Measurements from ENCODE around the gene PREX1.

PREX1 gene

DNA sequence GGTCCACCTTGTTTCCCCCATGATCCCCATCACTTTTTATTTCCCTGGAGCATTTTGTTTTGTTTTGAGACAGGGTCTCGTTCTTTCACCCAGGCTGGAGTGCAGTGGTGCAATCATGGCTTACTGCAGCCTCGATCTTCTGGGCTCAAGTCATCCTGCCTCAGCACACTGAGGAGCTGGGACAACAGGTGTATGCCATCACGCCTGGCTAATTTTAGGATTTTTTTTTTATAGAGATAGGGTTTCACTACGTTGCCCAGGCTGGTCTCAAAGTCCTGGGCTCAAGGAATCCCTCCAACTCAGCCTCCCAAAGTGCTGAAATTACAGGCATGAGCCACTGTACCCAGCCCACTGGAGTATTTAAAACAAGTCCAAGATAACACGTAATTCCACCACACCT is 179.9 kb downstream of the PREX1 start:
- no peak for DNase-seq

DNA sequence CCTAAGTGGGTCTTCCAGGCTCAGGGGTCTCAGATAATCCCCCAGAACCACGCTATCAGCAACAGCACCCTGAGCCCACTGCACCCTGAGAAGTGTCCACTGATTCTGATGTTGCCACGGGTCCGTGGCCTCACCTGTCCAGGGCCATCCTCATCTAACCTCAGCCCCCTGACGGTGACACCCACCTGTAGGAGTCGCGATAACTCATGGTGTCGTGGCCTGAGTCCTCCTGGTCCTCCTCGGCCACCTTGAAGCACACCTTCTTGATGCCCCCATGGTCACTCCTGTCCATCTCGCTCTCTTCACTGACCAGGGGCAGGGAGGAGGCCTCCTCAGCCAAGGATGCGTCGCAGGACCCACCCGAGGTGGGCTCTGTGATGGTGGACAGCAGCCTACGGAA is 182.1 kb downstream of the PREX1 start:
- no peak for DNase-seq

DNA sequence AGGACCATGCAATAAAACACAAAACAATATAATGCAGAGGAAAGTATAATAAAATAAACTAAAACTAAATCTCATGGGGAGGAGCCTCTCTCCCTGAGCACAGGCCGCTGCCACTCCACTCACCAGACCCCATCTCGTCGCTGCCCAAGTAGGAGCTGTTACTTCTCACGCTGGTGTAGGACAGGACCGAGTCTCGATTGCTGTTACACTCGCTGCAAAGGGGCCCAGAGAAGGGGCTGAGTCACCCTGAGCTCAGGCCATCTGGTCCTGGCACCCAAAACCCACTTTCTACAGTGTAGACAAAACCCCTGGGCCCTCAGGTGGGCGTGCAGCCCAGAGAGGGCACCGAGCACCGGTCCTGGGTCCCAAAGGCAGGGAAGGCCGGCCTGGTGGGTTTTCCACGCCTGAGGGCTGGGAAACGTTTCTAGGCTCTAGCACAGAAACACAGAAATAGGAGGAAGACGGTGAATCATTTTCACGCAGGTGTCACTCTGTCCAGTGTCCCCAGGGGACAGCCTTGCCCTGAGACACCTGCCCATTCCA is 183.4 kb downstream of the PREX1 start:
- no peak for DNase-seq

DNA sequence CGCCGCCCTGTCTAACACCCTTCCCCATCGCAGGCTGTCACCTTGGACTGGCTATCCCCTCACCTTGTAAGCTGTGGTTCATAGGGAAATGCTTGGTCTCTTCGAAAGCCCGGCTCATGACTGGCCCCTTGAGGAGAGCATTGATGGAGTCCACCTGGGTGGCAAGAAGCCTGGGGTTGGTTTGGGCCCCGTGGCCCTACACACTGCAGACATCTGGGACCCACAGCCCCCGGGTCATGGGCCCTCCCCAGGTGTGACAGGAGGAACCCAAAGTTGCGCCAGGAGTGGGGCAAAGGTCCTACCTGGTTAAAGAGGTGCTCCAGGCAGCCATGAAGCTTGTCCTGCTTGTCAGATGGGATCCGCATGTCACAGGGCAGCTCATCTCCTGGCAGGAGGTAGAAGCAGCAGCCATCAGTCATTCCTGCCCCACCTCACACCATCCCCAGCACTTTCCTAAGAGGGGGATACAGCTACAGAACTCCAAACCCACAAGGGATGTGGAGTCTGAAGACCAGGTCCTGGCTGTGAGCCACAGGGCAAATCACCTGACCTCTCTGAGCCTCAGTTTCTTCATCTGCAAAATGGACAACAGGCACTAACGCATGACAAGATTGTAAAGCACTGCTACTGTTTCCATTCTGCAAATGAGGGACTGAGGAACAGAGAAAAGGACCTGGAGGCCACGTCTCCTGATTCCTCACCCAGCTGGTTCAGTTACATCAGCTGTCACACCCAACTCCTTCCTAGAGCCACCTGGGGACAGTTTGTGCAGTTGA is 185.5 kb downstream of the PREX1 start:
- no peak for DNase-seq

DNA sequence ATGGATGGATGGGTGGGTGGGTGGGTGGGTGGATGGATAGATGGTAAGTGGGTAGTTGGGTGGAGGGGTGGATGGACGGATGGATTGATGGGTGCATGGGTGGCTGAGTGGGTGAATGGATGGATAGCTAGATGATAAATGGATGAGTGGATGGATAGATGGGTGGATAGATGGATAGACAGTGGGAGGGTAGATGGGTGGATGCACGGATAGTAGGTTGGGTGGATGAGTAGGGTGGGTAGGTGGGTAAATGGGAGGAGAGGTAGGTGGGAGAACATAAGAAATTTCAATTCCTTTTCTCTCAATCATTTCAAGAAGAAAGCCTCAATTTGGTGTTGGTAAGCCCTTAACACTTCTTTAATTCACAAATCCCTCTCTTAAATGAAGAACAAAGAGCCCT is 186.9 kb downstream of the PREX1 start:
- no peak for DNase-seq

DNA sequence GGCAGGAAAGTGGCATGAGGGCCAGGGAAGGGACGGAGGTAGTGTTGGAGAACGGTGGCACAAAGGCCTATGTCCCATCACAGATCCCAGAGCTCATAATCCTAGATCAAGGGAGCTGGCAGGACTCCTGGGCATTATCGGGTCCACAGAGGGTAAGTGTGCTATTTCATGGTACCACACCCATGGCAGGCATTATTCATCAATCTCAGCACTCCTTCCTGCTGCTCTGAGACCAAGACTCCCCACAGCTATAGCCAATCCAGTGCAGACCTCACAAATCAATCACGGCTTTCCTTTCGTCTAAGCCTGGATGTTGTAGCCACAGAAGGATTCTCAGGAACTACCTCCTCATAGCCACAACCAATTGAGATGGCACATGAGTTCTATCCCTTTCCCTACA is 187.9 kb downstream of the PREX1 start:
- no peak for DNase-seq

DNA sequence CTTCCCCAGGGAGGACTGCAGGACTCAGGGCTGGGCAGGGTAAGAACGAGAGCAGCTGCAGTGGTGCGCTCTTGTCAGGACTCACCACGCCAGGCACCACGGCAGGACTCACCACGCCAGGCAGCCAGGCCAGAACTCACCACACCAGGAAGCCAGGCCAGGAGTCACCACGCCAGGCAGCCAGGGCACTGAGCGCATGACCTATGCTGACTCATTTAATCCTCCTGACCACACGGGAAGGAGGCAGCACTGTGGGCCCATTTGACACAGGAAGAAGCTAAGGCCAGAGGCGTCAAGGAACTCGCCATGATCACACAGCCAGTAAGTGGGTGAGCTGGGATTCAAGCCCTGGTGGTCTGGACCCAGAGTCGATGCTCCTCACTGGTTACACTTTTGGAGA is 189.3 kb downstream of the PREX1 start:
- DNase-seq: no peak

DNA sequence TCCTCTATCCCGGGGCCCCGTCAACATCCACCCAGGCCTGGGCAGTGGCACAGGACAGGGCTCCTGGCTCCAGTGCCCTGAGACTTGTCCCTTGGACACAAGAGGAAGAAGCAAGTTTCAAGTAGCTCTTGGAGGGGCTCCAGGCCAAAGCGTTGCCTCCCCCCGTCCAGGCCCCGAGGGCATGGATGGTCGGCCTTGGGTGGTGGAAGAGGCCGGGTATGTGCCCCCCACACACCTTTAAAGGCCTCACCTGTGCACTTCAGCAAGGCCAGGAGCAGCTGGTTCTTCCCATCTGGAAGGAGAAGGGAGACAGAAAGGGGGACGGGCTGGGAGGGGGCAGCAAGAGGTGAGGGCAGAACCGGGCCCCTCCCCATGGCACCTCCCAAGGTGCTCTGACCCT is 190.3 kb downstream of the PREX1 start:
- DNase-seq: no peak

DNA sequence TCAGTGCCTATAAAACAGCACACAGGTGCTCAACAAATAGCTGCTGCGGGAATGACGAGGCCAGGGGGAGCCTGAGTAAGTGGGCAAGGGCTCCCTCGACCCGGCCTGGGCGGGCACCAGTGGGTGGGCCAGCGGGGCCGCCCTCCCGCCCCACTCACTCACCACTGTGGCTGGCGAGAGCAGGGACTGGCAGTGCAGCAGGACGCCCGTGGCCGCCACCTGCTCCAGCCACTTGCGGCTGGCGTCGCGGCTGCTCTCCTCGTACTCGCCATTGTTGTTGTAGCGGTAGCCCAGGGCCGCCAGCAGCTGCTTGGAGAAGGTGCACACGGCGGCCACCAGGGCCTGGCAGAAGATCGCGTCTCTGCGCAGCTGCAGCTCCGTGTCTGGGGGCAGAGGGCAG is 191.5 kb downstream of the PREX1 start:
- peak in 1 of 58 donors; percentile 33 for DNase-seq

DNA sequence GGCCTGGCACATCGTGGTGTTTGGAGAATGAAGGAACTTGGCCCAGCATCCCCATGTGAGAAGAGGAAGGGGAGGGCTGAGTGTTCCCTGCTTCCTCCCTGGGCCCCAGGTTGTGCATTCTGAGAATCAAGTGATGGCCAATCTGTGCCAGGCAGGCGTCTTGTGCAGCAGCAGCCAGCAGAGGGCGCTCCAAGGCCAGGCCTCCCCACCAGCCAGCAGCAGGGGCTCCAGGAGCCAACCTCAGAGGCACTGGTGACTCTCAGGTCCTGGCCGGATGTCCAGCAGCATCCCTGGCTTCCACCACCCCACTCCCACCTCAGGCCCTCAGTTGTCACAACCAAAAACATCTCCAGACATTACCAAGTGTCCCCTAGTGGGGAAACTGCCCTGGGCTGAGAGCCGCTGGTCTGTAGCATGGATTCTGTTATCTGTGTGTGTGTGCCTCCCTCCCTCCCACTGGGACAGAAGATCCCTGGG is 192.0 kb downstream of the PREX1 start:
- DNase-seq: peak in 50 of 58 donors; percentile 12 to 85 (median 55)

DNA sequence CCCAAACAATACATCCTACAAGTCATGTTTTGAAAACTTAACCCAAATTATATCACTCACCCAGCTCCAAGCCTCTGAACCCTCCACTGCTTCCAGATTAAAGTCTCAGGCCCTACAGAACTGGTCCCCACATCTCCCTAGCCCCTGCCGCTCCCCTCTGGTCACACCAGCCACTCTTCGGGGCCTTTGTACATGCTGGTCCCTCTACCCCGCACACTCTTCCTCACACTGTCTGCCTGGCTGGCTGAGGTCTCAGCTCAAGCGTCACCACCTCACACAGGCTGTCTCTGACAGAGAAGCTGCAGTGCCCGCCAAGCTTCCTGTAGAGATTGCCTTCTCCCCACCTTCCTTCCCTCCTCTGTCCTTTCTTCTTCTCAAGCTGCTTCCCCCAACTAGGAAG is 192.4 kb downstream of the PREX1 start:
- DNase-seq: no peak

DNA sequence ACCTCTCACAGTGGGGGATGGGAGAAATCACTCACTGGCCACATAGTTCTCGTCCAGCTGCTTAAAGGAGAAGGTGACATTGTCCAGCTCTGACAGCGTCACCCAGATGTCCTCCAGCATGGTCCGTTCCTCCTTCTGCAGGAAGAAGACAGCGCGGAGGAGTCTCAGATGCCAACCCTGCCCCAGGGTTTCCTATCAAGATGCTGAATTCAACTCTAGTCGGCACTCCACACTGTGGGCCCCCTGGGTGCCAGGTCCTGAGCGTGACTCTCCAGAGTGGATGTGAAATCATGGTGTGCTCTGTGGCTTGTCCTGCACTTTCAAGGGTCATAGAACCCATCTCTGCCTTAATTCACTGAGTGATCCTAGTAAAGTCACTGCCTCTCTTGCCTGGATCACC is 193.2 kb downstream of the PREX1 start:
- no peak for DNase-seq

DNA sequence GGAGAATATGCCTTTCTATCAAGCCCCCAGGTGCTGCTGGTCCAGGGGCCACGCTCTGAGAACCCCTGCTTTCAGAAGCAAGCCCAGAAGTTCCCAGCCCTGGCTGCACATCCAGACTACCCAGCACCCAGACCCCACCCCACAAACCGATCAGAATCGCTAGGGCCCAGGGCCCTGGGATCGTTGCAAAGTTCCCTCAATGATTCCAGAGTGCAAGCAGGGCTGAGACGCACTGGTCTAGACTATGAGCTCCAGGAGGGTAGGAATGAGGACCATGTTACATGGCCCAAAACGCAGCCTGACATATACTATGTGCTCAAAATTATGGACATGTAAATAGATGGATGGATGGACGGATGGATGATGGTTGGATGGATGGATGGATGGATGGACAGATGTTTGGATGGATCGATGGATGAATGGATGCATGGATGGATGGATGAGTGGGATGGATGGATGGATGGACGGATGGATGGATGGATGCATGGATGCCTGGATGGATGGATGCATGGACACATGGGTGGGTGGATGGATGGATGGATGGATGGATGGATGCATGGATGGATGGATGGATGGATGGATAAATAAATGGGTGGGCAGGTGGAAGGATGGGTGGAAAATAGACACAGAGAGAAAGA is 194.1 kb downstream of the PREX1 start:
- DNase-seq: no peak

DNA sequence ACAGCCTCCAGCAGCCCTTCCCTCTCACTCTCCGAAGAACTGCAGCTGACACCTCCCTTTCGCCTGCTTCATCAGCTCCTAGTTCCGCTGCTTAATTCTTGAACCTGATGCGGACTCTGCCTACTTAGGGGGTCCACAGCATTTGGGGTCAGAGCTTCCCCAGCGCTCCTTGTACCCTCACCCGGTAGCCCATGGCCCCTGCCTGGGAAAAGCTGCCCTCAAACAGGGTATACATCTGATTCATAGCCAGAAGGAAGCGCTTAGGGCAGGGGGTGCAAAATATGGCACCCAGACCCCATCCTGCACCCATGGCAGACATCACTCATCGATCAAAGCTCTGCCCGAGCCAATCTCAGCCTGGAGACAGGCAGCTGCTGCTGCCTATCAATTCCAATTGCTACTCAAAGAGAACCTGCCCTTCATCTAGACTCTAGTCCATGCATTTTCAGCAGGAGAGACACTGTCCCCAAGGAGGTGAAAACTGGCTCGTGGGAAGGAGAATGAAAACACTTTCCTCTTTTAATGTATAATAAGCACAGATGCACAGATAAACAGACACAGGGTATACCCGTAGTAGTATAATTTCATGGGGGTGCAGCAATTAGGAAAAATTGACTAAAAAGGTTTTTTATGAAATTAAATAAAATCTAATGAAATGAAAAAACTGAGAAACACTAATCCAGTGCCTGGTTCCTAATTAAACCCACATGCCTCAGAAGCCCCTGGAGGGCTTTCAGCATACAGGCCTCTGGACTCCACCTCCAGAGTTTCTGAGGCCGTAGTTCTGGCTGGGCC is 194.8 kb downstream of the PREX1 start:
- DNase-seq: no peak

DNA sequence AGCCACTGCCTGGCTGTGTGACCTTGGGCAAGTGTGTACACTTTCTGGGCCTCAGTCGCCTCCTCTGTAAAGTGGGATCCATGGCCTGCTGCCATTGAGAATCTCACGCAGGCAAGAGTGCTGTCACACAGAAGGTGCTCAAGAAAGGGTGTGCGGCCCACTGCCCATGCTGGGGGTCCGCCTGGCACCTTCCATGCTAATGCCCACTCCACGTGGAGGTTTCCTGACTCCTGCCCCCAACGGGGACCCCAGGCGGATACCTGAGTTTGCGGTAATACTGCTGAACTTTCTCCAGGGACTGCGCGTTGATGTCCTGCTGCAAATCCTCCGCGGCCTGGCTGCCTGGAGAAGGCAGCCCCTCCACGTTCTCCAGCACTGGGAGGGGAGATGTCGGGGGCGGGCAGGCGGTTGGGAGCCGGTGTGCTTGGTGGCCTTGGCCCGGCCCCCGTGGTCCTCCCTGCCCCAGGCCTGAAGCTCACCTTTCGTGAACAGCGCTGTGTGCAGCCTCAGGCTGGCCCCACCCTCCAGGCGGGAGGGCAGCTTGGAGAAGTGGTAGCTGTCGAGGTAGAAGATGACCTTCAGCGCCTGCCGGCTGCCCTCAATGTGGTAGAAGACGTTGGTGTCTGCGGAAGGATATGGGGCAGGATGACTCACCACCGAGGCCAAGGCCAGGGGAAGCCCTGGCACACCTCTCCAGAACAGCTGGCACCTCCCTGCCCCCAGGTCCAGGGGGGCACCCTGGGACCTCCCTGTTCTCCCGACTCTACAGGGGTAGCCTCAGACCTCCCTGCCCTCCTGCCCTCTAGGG is 195.6 kb downstream of the PREX1 start:
- DNase-seq: no peak

DNA sequence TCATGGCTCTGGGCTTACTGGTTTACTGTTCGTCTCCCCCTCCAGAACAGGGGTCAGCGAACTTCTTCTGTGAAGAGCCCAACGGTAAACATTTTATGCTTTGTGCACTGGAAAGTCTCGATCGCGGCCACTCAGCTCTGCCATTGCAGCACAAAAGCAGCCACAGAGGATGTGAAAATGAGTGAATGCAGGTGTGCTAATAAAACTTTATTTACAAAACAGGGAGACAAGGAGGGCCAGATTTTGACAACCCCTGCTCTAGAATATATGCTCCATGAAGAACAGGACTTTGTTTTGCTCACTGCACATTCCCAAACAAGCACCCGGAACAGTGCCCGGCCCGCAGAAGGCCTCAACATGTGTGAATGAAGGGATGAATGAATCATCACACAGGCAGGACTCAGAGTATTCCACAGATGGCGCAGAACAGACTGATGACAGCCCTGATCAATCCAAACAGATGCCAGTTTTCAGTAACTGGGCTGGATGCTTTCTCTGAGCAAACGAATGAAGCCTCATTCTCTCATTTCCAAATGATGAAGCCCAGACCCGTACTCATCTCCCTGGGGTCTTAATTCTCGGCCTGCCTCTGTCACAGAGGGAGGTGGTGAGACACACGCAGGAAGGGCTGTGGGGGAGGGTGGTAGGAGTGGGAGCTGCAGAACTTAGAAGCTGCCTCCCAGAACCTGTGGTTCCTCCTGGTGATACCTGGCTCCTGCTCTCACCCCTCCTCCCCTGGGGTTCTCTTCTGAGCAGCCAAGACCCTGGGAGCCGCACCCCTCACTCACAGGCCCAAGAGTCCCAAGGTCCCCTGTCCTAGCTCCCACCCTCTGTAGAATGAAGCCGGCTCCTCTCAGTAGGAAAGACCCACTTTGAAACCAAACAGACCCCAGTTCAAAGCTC is 196.4 kb downstream of the PREX1 start:
- DNase-seq: peak in 5 of 58 donors; percentile 4 to 47 (median 15)

DNA sequence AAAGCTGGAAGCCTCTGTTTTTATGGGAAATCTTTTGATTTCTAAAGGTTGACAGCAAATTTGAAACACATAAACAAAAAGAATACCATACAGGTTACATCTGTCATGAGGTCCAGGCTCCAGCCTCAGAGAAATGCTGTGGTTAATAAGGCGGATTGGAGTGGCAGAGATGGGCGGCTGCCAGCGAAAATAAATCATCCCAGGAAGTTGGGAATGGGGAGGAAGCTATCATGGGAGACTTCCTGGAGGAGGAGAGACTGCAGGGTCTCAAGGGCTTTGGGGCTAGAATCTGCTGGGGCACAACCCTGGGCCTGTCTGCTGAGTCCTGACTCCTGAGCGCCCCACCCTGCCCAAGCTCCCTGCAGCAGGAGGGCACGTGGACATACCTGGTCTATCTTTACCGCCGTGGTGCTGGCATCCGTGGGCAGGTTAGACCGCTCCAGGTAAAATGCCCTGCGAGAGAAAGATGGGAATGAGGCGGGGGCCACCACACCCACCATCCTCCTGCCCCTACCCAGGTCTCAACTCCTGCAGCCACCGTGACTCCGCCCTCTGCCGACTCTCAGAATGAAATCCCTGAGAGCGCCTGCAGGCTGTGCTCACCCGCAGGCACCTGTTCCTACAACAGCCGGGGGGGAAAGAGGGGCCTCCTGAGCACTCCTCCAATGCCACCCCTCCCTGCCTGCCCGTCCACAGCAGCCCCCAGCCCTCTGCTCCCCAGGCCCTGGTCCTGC is 197.3 kb downstream of the PREX1 start:
- DNase-seq: no peak

DNA sequence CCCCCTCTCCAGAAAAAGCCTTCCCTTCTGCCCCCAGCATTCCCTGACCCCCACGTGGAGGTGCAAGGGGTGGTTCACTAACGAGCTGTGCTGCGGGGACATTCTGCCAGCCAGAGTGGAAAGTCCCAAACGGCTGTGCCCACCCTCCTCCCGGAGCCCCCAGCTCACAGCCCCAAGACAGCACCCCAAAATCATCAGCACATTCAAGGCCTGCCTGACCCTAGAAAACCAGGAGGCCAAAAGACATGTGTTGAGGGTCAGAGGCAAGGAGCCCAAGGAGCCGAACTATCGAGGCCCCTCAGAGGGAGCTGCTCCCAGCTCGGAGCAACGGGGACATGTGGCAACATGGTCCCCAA is 197.9 kb downstream of the PREX1 start:
- DNase-seq: no peak

All from anterior cingulate cortex (tissue), 58 donors.